Bronchial smooth muscle cell (primary cell): ENCODE data around the gene PTMA. TPM values are rescaled to one million over a fixed set of nuclear protein-coding genes. Genes with fewer than 3 reads are reported as not detected.

Experiments
- total RNA-seq: library from RNA; depleted of rRNA; stranded (reverse); fragments of >200 nt; gene quantifications from 2 replicates; pipeline ENCODE4 v1.2.1, GENCODE V29; 2014

Gene PTMA, protein sequence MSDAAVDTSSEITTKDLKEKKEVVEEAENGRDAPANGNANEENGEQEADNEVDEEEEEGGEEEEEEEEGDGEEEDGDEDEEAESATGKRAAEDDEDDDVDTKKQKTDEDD
- total RNA-seq: 630 and 1,282 TPM in 2 replicates

DNA sequence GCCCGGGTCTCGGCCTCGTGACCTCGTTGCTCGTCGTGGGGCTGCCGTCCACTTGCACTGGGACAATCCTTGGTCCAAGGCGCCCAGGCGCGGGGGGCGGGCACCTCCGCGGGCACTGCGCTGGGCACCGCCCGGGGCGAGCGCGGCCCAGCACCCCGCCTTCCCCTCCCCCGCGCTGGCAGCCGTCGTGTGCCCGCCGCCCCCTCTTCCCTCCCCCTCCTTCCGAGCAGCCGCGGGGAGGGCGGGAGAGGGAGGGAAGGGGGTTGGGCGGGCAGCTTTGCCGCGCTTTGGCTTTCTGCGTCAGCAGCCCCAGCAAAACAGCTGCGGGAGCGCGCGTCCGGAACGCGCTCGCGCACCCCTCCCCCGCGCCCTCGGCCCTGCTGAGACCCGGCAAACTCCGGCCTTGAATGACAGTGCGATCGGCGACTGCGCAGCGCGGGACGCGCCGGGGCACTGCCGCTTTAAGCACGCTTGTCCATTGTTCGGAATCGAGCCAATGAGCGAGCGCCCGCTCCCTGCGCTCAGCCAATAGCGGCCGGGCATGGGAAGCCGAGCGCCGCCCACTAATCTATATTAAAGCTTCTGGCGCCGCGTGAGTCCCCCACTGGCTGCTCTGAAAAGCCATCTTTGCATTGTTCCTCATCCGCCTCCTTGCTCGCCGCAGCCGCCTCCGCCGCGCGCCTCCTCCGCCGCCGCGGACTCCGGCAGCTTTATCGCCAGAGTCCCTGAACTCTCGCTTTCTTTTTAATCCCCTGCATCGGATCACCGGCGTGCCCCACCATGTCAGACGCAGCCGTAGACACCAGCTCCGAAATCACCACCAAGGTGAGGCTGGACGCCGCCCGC lies at the start of gene PTMA:
TSS of gene PTMA (plus strand) at position 599 of the 846 bp plus-strand sequence. CDS start at position 781, 182 bp downstream.

Other genes with a start within 250 kb of the PTMA start
- 107 and 190 TPM in 2 replicates for gene NCL, start 244.0 kb upstream of the PTMA start, total RNA-seq
- 0.09 TPM in 1 of 2 replicates, not detected in the other for gene NMUR1, start 178.1 kb upstream of the PTMA start, total RNA-seq
- not detected in 2 replicates for gene TEX44, start 115.7 kb upstream of the PTMA start, total RNA-seq
- 8.2 and 9.3 TPM in 2 replicates for gene PDE6D, start 72.8 kb downstream of the PTMA start, total RNA-seq
- 14.0 and 16.9 TPM in 2 replicates for gene COPS7B, start 77.9 kb downstream of the PTMA start, total RNA-seq
- gene NPPC, start 217.9 kb downstream of the PTMA start, total RNA-seq: 0.16 TPM in 1 of 2 replicates, not detected in the other